GM23248 (cell line): ENCODE measurements around the gene ZC3H12C. TPM values are rescaled to one million over a fixed set of nuclear protein-coding genes. Genes with fewer than 3 reads are reported as not detected.

ENCODE experiments used
- DNase-seq: peaks from one replicate; pipeline ENCODE4 v3.0.0-alpha.2; 2015
- H2AFZ ChIP-seq: fragments of 200-600 bp; sonication (generic); 2 replicates; pipeline ENCODE4 v1.6.1; 2016; ENCODE audit warnings: antibody characterized with exemption
- H3F3A ChIP-seq: fragments of 200-600 bp; sonication (generic); 2 replicates; pipeline ENCODE4 v1.6.1; 2016; ENCODE audit warnings: mild to moderate bottlenecking, antibody characterized with exemption, mixed run types; ENCODE audit not compliant: insufficient read depth
- H3K27ac ChIP-seq: fragments of 200-600 bp; sonication (generic); 2 replicates; pipeline ENCODE4 v1.5.1; 2016; ENCODE audit warnings: mild to moderate bottlenecking
- H3K27me3 ChIP-seq: fragments of 200-600 bp; sonication (generic); replicated peaks from 2 replicates; pipeline ENCODE4 v1.6.1; 2016; ENCODE audit warnings: mild to moderate bottlenecking; ENCODE audit not compliant: insufficient read depth
- H3K36me3 ChIP-seq: fragments of 200-600 bp; sonication (generic); 2 replicates; pipeline ENCODE4 v1.6.1; 2016; ENCODE audit warnings: low read depth, mild to moderate bottlenecking
- H3K4me1 ChIP-seq: fragments of 200-600 bp; sonication (generic); 2 replicates; pipeline ENCODE4 v1.6.1; 2016; ENCODE audit warnings: mild to moderate bottlenecking; ENCODE audit not compliant: insufficient read depth
- H3K4me2 ChIP-seq: fragments of 200-600 bp; sonication (generic); one replicate; pipeline ENCODE4 v1.6.1; 2016; ENCODE audit warnings: mild to moderate bottlenecking; ENCODE audit not compliant: unreplicated experiment
- H3K4me3 ChIP-seq: fragments of 200-600 bp; sonication (generic); 2 replicates; pipeline ENCODE4 v1.5.1; 2016; ENCODE audit warnings: mild to moderate bottlenecking
- H3K79me2 ChIP-seq: fragments of 200-600 bp; sonication (generic); 2 replicates; pipeline ENCODE4 v1.6.1; 2016; ENCODE audit warnings: mild to moderate bottlenecking; ENCODE audit not compliant: insufficient read depth
- H3K9ac ChIP-seq: fragments of 200-600 bp; sonication (generic); 2 replicates; pipeline ENCODE4 v1.6.1; 2016; ENCODE audit warnings: mild to moderate bottlenecking
- H3K9me2 ChIP-seq: fragments of 200-600 bp; sonication (generic); 2 replicates; pipeline ENCODE4 v1.6.1; 2016; ENCODE audit warnings: mixed run types, mild to moderate bottlenecking, moderate library complexity; ENCODE audit not compliant: insufficient read depth
- H3K9me3 ChIP-seq: fragments of 200-600 bp; sonication (generic); one replicate; pipeline ENCODE4 v1.6.1; 2017; ENCODE audit warnings: low read depth
- H4K20me1 ChIP-seq: fragments of 200-600 bp; sonication (generic); 2 replicates; pipeline ENCODE4 v1.6.0; 2016; ENCODE audit not compliant: insufficient read depth
- EZH2 ChIP-seq: fragments of 200-600 bp; sonication (generic); IDR thresholded peaks from 2 replicates; pipeline ENCODE4 v1.6.1; 2018; ENCODE audit warnings: antibody characterized with exemption, mild to moderate bottlenecking; ENCODE audit not compliant: insufficient read depth, poor library complexity, severe bottlenecking
- EZH2phosphoT487 ChIP-seq: fragments of 200-600 bp; sonication (generic); IDR thresholded peaks from 2 replicates; pipeline ENCODE4 v1.6.1; 2018; ENCODE audit warnings: antibody characterized with exemption, moderate library complexity, mild to moderate bottlenecking, low read depth; ENCODE audit not compliant: insufficient read depth
- WGBS, 2 experiments: methylation state at CpG; one replicate each; pipeline ENCODE4 v1.1.6; 2015 to 2017; ENCODE audit warnings: low lambda C conversion rate in 2 of 2, low coverage in 1 of 2; ENCODE audit errors: missing lambda C conversion rate in 2 of 2; 5-methylcytosine and 5-hydroxymethylcytosine counted together
- in situ Hi-C: fragments of 300-500 bp; cut with MboI; formaldehyde crosslinking; loops from 2 replicates; pipeline ENCODE4 v1.15.0; 2020
- polyA plus RNA-seq: library from polyadenylated mRNA; unstranded; fragments of >200 nt; fragmentation: Nextera tagmentation; extraction: Ambion mirVana; gene quantifications from 2 replicates; pipeline ENCODE4 v1.2.1, GENCODE V29; 2016
- total RNA-seq: library from RNA; depleted of rRNA; stranded (reverse); fragments of >200 nt; shearing (Covaris generic); gene quantifications from 2 replicates; pipeline ENCODE4 v1.2.3, GENCODE V29; 2014

Gene ZC3H12C
- total and polyA plus RNA-seq, 2 experiments from 2014 or later = 1.4 to 5.3 TPM

GRCh38 chr11:110153474-110153873 is 60.3 kb downstream of the ZC3H12C start:
- no peaks in the 10 kb centered on the region for H3K27me3 ChIP-seq
- H3K9me2 ChIP-seq = no peaks in the 10 kb centered on the region
- no peak overlapping the region for H3K9ac ChIP-seq
- H3K27ac ChIP-seq = no peak overlapping the region
- peaks cover 12% of the 10 kb centered on the region; the same call in 1 of the 2 replicates for H3F3A ChIP-seq
- no peaks in the 10 kb centered on the region for H4K20me1 ChIP-seq
- in situ Hi-C loops = no loop called here
- TF ChIP-seq EZH2 (no peak), EZH2phosphoT487 (no peak)
- no peak for DNase-seq
- no peaks in the 10 kb centered on the region for H3K9me3 ChIP-seq
- peaks cover 11% of the 10 kb centered on the region for H3K79me2 ChIP-seq
- peaks cover 16% of the 10 kb centered on the region for H3K4me1 ChIP-seq
- H3K36me3 ChIP-seq = no peaks in the 10 kb centered on the region
- H3K4me2 ChIP-seq = no peak overlapping the region
- no peak overlapping the region for H3K4me3 ChIP-seq
- H2AFZ ChIP-seq = no peak overlapping the region

GRCh38 chr11:110156503-110156902 is 63.3 kb downstream of the ZC3H12C start:
- H3K4me3 ChIP-seq = no peak overlapping the region
- no peak for DNase-seq
- no peak overlapping the region for H3K9ac ChIP-seq
- TF ChIP-seq EZH2 = no peak
- TF ChIP-seq EZH2phosphoT487 = no peak
- no peak overlapping the region for H2AFZ ChIP-seq
- no peak overlapping the region for H3K4me2 ChIP-seq
- H3K27me3 ChIP-seq = no peaks in the 10 kb centered on the region
- H4K20me1 ChIP-seq = no peaks in the 10 kb centered on the region
- H3K4me1 ChIP-seq = peaks cover 17% of the 10 kb centered on the region
- no peak overlapping the region for H3K27ac ChIP-seq
- peaks cover 1% of the 10 kb centered on the region; the same call in 1 of the 2 replicates for H3K79me2 ChIP-seq
- whole genome bisulfite sequencing, 2 experiments = 94 to 97% methylated on average over 4 of the region's 4 CpGs
- H3K9me3 ChIP-seq = no peaks in the 10 kb centered on the region
- H3K9me2 ChIP-seq = no peaks in the 10 kb centered on the region
- 0 out of 2 replicates have a peak, but pooled peaks cover 15% of the 10 kb centered on the region for H3F3A ChIP-seq
- no peaks in the 10 kb centered on the region for H3K36me3 ChIP-seq
- in situ Hi-C loops = no loop called here

- no peaks in the 10 kb centered on the region for H4K20me1 ChIP-seq
- no peaks in the 10 kb centered on the region for H3K9me3 ChIP-seq
- 0 out of 2 replicates have a peak, but pooled peaks cover 15% of the 10 kb centered on the region for H3F3A ChIP-seq
- TF ChIP-seq EZH2 (no peak), EZH2phosphoT487 (no peak)
- no peak overlapping the region for H2AFZ ChIP-seq
- H3K4me3 ChIP-seq = no peak overlapping the region
- no peak overlapping the region for H3K27ac ChIP-seq
- 86 to 90% methylated on average over 9 of the region's 9 CpGs for WGBS, 2 experiments
- no peaks in the 10 kb centered on the region for H3K27me3 ChIP-seq
- no peak overlapping the region for H3K4me2 ChIP-seq
- in situ Hi-C loops = no loop called here
- H3K9me2 ChIP-seq = no peaks in the 10 kb centered on the region
- H3K4me1 ChIP-seq = peaks cover 12% of the 10 kb centered on the region
- H3K79me2 ChIP-seq = no peaks in the 10 kb centered on the region
- DNase-seq = no peak
- no peak overlapping the region for H3K9ac ChIP-seq
- peaks cover 10% of the 10 kb centered on the region; the same call in 1 of the 2 replicates for H3K36me3 ChIP-seq
Measured at GRCh38 chr11:110158317-110159200, 65.4 kb downstream of the ZC3H12C start.

- Histone ChIP-seq H3K27ac (no peak overlapping the region), H3K4me2 (no peak overlapping the region), H3K9me3 (no peaks in the 10 kb centered on the region), H3K4me1 (peaks cover 12% of the 10 kb centered on the region), H4K20me1 (no peaks in the 10 kb centered on the region), H2AFZ (no peak overlapping the region), H3F3A (0 out of 2 replicates have a peak, but pooled peaks cover 15% of the 10 kb centered on the region), H3K36me3 (peaks cover 12% of the 10 kb centered on the region; the same call in 1 of the 2 replicates), H3K27me3 (no peaks in the 10 kb centered on the region), H3K79me2 (no peaks in the 10 kb centered on the region), H3K9ac (no peak overlapping the region), H3K9me2 (no peaks in the 10 kb centered on the region), H3K4me3 (no peak overlapping the region)
- WGBS, 2 experiments = 95 to 100% methylated on average over 1 of the region's 1 CpG
- in situ Hi-C loops = no loop called here
- DNase-seq = no peak
- TF ChIP-seq EZH2 (no peak), EZH2phosphoT487 (no peak)
Measured at GRCh38 chr11:110159476-110159875, 66.3 kb downstream of the ZC3H12C start.
